Activated naive CD4-positive, alpha-beta T cell (primary cell): ENCODE data around the gene GDF2.

ENCODE experiments used
- DNase-seq, 4 experiments: peaks; one replicate each; lab custom pipeline; 2025; lab: John Stamatoyannopoulos, UW

The GDF2 gene

DNA sequence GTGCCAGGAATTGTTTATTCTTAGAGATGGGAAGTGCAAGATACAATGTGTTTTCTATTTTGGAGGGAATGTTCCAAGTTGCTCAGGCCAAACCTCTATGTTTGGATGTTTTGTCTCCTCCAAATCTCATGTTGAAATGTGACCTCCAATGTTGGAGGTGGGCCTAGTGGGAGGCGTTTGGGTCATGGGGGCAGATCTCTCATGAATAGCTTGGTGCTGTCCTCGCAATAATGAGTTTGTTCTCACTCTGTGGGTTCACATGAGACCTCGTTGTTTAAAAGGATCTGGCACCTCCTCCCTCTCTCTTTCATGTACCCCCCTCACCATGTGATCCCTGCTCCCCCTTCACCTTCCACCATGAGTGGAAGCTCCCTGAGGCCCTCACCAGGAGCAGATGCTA lies 30.6 kb upstream of the GDF2 start:
- no peak for DNase-seq

- no peak for DNase-seq
These were observed 28.2 kb upstream of the GDF2 start for GRCh38 chr10:47294057-47294456.

DNA sequence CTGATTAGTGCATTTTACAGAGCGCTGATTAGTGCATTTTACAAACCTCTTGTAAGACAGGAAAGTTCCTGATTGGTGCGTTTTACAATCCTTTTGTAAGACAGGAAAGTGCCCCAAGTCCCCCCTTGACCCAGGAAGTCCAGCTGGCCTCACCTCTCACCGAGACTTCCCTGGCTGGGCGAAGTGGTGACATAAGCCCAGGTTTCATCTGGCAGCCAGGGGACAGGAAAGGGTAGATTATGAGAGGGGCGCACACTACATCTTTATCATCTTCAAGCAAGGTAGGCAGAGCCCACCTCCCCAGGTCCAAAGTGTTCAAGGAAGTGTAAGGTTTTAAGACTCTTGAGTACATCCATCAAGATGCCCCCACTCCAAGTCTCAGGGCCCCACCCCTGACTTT lies 27.8 kb upstream of the GDF2 start:
- DNase-seq: no peak

- DNase-seq: no peak
These were observed 26.8 kb upstream of the GDF2 start for GRCh38 chr10:47295411-47295810.

- DNase-seq: no peak
These were observed 25.9 kb upstream of the GDF2 start for GRCh38 chr10:47296156-47296894.

DNA sequence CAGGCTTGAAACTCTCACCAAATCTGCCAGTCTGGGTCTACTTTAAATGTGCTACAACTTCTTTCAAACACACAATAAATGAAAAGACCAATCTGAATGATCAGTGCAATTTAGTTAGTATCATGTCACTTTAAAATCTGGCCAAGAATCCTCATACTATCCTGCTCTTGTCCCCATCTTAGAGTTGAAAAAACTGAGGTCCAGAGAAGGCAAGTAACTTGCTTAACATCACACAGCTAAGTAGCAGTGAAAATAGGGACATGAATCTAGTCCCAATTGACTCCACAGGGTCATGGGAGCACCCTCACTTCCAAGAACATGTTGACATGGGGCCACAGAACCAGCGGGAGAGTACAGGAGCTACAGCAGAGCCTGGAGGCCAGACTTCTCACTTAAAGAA lies 25.3 kb upstream of the GDF2 start:
- no peak for DNase-seq

- DNase-seq: no peak
These were observed 24.3 kb upstream of the GDF2 start for GRCh38 chr10:47297866-47298540.

- DNase-seq: no peak
These were observed 23.5 kb upstream of the GDF2 start for GRCh38 chr10:47298715-47299114.

GRCh38 chr10:47299611-47300428 lies 22.4 kb upstream of the GDF2 start, which contains the start of gene GDF10:
TSS of gene GDF10 (plus strand) at chr10:47300197. CDS start at chr10:47300652, 455 bp downstream.
- DNase-seq: no peak

DNA sequence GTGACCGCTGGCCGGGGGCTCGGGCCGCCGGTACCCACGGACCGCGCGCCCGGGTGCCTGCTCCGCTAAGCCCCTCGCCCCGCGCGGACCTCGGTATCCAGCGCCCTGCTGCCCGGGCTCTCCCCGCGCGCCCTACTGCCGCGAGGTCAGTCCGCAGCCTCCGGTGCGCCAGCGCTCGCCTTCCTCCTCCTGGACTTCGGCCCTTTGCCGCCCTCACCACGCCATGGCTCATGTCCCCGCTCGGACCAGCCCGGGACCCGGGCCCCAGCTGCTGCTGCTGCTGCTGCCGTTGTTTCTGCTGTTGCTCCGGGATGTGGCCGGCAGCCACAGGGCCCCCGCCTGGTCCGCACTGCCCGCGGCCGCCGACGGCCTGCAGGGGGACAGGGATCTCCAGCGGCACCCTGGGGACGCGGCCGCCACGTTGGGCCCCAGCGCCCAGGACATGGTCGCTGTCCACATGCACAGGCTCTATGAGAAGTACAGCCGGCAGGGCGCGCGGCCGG lies 21.8 kb upstream of the GDF2 start:
- no peak for DNase-seq

GRCh38 chr10:47301833-47302232 lies 20.4 kb upstream of the GDF2 start:
- DNase-seq: no peak

DNA sequence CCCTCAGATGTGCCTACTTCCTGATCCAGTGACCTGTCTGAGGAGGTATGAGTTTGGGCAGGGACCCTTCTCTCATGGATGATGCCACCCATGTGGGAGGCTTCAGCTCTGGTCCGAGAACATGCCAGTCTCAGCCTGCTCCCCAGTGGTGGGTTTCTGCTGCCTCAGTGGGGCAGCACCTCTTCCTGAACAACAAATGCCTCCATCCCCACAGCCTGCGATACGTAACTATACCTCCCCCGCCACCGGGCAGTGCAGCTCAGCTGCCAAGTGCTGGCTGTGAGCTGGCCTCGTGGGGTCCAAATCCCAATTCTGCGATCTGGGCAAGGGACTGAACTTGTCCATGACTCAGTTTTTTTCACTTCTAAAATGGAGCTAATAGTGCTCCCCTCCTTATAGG lies 19.1 kb upstream of the GDF2 start:
- no peak for DNase-seq

DNA sequence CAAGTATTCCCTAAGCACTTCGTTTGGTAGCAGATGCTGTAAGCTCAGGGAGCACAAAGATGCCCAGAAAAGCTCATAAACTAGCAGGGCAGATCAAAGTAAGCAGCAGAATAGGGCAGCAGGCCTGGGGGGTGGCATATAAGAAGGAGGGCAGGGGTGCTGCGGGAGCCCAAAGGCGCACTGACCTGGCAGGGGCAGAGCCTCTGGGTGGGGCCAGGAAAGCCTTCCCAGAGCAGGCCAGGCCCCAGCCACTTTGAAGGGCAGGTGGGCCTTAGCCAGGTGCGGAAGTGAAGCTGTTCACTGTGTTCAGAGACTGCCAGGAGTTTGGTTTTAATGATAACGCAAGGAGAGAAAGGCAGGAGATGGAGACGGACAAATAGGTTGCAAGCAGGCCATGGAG lies 18.4 kb upstream of the GDF2 start:
- DNase-seq: no peak

DNA sequence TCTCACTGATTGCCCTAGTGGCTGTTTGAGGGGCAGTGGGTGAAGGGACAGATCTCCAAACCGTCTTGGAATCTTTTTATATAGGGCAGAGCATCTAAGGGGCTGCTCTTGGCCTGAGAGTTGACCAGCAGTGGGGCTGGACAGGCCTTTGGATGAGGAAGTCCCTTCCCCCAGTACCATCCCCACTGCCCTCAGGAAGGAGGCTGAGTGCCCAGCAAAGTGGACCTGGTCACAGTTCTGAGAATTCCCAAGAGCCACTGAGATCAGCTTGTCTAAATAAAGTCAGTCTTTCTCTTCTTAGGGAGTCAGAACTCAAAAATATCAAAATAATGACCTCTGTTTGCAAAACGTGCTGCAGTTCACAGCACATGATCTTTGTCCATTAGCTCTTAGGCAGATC lies 16.7 kb upstream of the GDF2 start:
- no peak for DNase-seq

DNA sequence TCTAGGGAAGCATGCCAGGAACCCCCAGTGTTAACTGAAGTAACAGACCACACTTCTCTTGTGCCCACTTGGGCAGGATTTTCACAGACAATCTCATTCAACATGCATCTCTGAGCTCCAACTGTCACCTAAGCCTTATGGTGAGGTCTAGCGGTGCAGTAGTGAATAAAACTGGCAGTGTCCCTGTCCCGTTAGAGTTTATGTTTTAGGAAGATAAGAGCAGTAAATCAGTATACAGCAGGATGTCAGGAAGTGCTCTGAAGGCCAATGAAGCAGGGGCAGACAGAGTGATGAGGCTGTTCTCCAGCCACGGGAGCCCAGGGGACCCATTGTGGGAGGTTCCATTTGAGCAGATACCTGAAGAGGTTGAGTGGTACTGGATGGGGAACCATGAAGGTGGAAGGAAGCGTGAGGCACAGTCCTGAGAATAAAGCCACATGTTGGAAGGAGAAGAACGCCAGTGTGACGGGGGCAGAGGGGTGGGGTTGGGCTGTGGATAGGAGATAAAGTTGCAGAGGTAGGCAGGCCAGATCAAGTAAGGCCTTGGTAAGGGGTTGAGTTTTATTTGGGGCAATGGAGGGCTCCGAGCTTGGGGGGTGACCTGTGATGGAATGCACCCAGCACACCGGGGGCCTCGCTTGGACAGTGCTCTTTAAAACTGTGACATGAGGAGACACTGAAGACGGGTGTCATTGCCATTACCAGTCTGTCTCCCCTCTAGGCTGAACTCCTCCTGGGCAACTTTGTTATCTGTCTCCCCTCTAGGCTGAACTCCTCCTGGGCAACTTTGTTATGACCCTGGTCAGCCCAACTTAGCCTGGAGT lies 15.7 kb upstream of the GDF2 start:
- no peak for DNase-seq

- DNase-seq: no peak
These were observed 14.9 kb upstream of the GDF2 start for GRCh38 chr10:47307381-47307780.

DNA sequence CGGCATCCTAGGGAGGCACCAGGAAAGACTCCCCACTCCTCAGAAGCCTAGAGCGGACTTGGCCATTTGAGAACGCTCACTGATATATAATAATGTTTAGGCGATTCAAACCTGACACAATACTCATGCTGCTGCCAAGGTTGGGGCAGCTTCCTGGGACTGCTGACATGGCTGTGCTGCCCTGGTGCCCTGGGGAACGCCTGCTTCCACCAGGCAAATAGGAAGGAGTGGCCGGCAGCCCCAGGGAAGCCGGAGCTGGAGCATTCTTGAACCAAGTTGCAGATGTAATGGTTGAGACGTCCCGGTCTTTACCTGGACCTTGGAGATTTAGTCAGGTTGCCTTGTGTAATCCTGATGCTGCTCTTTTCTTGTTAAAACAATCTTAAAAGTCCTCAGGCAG lies 13.5 kb upstream of the GDF2 start:
- DNase-seq: no peak

DNA sequence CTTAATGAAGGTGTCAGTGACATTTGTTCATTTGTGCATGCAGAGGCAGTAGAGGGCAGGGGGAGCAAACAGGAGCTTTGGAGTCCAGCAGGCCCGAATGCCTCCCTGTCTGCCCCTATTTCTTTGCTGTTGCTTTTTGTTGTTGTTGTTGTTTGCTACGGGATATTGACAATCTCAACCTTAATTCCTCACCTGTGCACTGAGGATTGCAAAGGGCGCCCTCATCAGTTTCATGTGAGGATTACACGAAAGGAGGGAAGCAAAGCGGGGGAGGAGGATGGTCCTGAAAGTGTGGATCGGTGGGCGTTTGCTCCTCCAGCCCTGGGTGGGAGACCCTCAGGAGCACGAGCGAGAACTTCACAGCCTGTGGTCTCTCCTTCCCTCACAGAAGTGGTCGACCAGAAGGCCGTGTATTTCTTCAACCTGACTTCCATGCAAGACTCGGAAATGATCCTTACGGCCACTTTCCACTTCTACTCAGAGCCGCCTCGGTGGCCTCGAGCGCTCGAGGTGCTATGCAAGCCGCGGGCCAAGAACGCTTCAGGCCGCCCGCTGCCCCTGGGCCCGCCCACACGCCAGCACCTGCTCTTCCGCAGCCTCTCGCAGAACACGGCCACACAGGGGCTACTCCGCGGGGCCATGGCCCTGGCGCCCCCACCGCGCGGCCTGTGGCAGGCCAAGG lies 12.7 kb upstream of the GDF2 start:
- DNase-seq: no peak

DNA sequence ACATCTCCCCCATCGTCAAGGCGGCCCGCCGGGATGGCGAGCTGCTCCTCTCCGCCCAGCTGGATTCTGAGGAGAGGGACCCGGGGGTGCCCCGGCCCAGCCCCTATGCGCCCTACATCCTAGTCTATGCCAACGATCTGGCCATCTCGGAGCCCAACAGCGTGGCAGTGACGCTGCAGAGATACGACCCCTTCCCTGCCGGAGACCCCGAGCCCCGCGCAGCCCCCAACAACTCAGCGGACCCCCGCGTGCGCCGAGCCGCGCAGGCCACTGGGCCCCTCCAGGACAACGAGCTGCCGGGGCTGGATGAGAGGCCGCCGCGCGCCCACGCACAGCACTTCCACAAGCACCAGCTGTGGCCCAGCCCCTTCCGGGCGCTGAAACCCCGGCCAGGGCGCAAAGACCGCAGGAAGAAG lies 12.2 kb upstream of the GDF2 start:
- DNase-seq: no peak

DNA sequence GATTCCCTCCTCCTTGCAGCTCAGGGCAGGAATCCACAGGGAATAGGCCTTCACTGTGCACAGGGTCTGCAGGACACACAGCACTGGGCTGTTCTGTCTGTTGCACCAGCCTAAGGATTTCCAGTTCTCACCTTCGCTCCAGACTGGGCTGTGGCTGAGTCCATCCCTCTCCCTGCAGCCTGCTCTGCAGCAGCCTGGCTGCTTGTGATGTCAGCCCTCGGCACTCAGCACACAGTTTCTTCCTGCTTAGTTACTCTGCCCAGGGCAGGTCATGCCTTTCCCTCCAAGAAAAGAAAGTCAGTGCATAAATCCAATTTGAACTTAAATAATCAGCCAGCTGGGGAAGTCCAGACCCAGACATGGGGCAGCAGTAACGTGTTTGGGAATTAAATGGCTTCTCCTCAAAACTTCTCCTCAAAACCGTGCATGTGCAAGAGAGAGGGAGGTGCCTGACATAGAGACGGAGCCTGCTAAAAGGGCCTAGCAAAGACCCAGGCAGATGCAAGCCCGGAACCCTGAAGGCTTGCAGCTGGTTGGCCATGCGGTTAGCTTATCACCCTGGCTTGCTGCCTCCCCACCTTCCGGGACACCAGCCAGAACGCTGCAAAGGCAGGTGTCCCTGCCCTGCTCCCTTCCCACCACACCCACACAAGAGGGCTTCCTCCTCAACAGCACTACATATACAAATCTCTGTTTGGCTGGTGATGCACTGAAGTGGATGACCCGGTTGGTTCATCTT lies 10.9 kb upstream of the GDF2 start:
- DNase-seq: peak in 2 of 4 experiments; percentile 30 to 48
